IMR-90 (cell line): ENCODE data around the gene PPP1R3D. TPM values are rescaled to one million over a fixed set of nuclear protein-coding genes. Genes with fewer than 3 reads are reported as not detected.

Experiments
- ATAC-seq: fragments of 200-7000 bp; cut with Tn5 transposase; 2 replicates; pipeline ENCODE4 v1.9.1; 2020; ENCODE audit warnings: low read depth, mild to moderate bottlenecking, moderate library complexity
- BruUV-seq: library from RNA; stranded (reverse); fragments of 400-500 nt; replicated peaks from 2 replicates; lab custom pipeline; 2021; lab: Mats Ljungman, UMichigan
- CTCF ChIA-PET: fragments of 300-600 bp; formaldehyde crosslinking; extraction: SDS; loops from one replicate; lab custom pipeline; 2021; ENCODE audit warnings: antibody characterized with exemption; lab: Yijun Ruan, JAX
- POLR2A ChIA-PET: fragments of 300-600 bp; sonication (Branson Sonifier 250); formaldehyde crosslinking; loops from one replicate; lab custom pipeline; 2022; ENCODE audit warnings: antibody characterized with exemption; ENCODE audit not compliant: unreplicated experiment; lab: Charles Lee
- DNase-seq: peaks from one replicate; pipeline ENCODE4 v3.0.0; 2013
- H2AFZ ChIP-seq: replicated peaks from 2 replicates; pipeline ENCODE3; 2013; ENCODE audit warnings: low read length, mild to moderate bottlenecking; ENCODE audit not compliant: poor library complexity
- H2AK5ac ChIP-seq: 2 replicates; pipeline ENCODE4 v1.6.1; 2013; ENCODE audit warnings: low read depth, low read length, inconsistent platforms
- H2AK9ac ChIP-seq: replicated peaks from 2 replicates; pipeline ENCODE3; 2013; ENCODE audit warnings: mild to moderate bottlenecking, low read depth, low read length, moderate library complexity; ENCODE audit not compliant: poor library complexity
- H2BK120ac ChIP-seq: 2 replicates; pipeline ENCODE4 v1.6.1; 2013; ENCODE audit warnings: low read depth, low read length, inconsistent platforms
- H2BK15ac ChIP-seq: 3 replicates; pipeline ENCODE4 v1.6.1; 2013; ENCODE audit warnings: low read depth, low read length, inconsistent platforms
- H2BK20ac ChIP-seq: 2 replicates; pipeline ENCODE4 v1.6.1; 2013; ENCODE audit warnings: low read depth, mild to moderate bottlenecking, inconsistent platforms, low read length, moderate library complexity
- H2BK5ac ChIP-seq: 2 replicates; pipeline ENCODE4 v1.6.1; 2013; ENCODE audit warnings: mild to moderate bottlenecking, low read depth, low read length, inconsistent platforms; ENCODE audit not compliant: poor library complexity, severe bottlenecking
- H3K14ac ChIP-seq: replicated peaks from 2 replicates; pipeline ENCODE4 v1.6.1; 2013; ENCODE audit warnings: low read depth, low read length, inconsistent platforms
- H3K18ac ChIP-seq: 2 replicates; pipeline ENCODE4 v1.6.1; 2013; ENCODE audit warnings: low read depth, low read length, control low read depth
- H3K23ac ChIP-seq: 2 replicates; pipeline ENCODE4 v1.6.1; 2013; ENCODE audit warnings: low read depth, low read length, inconsistent platforms
- H3K27ac ChIP-seq: 2 replicates; pipeline ENCODE4 v1.5.1; 2013; ENCODE audit warnings: mild to moderate bottlenecking, control low read depth, low read length; ENCODE audit not compliant: insufficient read depth
- H3K27me3 ChIP-seq: 2 replicates; pipeline ENCODE4 v1.6.1; 2013; ENCODE audit warnings: low read length; ENCODE audit not compliant: control insufficient read depth, insufficient read depth
- H3K36me3 ChIP-seq: 2 replicates; pipeline ENCODE4 v1.6.1; 2013; ENCODE audit warnings: low read length, mixed read lengths; ENCODE audit not compliant: control insufficient read depth, insufficient read depth
- H3K4ac ChIP-seq: 2 replicates; pipeline ENCODE4 v1.6.1; 2013; ENCODE audit warnings: low read depth, low read length, inconsistent platforms
- H3K4me1 ChIP-seq: 2 replicates; pipeline ENCODE4 v1.6.1; 2013; ENCODE audit warnings: low read length, mixed read lengths; ENCODE audit not compliant: control insufficient read depth, insufficient read depth
- H3K4me2 ChIP-seq: 2 replicates; pipeline ENCODE4 v1.6.1; 2013; ENCODE audit warnings: low read depth, mild to moderate bottlenecking, control low read depth, low read length, moderate library complexity
- H3K4me3 ChIP-seq: 2 replicates; pipeline ENCODE4 v1.5.1; 2013; ENCODE audit warnings: low read depth, mild to moderate bottlenecking, control low read depth, low read length, moderate library complexity; ENCODE audit not compliant: insufficient read depth
- H3K56ac ChIP-seq: 2 replicates; pipeline ENCODE4 v1.6.1; 2013; ENCODE audit warnings: low read length, inconsistent platforms; ENCODE audit not compliant: insufficient read depth; ENCODE audit errors: extremely low read depth
- H3K79me1 ChIP-seq, 2 experiments: 2 replicates each; pipeline ENCODE4 v1.6.1; 2013; ENCODE audit warnings: low read length in 2 of 2, inconsistent platforms in 1 of 2, low read depth in 1 of 2
- H3K9ac ChIP-seq: 2 replicates; pipeline ENCODE4 v1.6.1; 2013; ENCODE audit warnings: low read depth, low read length, control low read depth
- H3K9me1 ChIP-seq: 2 replicates; pipeline ENCODE4 v1.6.1; 2013; ENCODE audit warnings: low read length, inconsistent platforms; ENCODE audit not compliant: insufficient read depth
- H3K9me3 ChIP-seq: 2 replicates; pipeline ENCODE4 v1.6.1; 2013; ENCODE audit warnings: low read length; ENCODE audit not compliant: control insufficient read depth, insufficient read depth
- H4K20me1 ChIP-seq: 2 replicates; pipeline ENCODE4 v1.6.1; 2013; ENCODE audit warnings: low read length, inconsistent platforms; ENCODE audit not compliant: insufficient read depth
- H4K5ac ChIP-seq: 2 replicates; pipeline ENCODE4 v1.6.1; 2013; ENCODE audit warnings: mild to moderate bottlenecking, low read depth, low read length, control low read depth
- H4K8ac ChIP-seq, 2 experiments: 2 replicates each; pipeline ENCODE4 v1.6.1; 2013; ENCODE audit warnings: low read depth in 2 of 2, low read length in 2 of 2, control low read depth in 1 of 2, inconsistent platforms in 1 of 2
- H4K91ac ChIP-seq: 2 replicates; pipeline ENCODE4 v1.6.1; 2013; ENCODE audit warnings: low read depth, low read length, inconsistent platforms; ENCODE audit not compliant: insufficient read depth
- CHD1 ChIP-seq: IDR thresholded peaks from 2 replicates; pipeline ENCODE4 v1.6.1; 2012; ENCODE audit warnings: low read depth, low read length, improper control_type of control experiment
- SMC3 ChIP-seq: fragments of 150-350 bp; IDR thresholded peaks from 2 replicates; pipeline ENCODE4 v1.6.1; 2016; ENCODE audit warnings: low read depth, mild to moderate bottlenecking, antibody characterized with exemption, low read length, moderate library complexity
- WGBS, 2 experiments: methylation state at CpG; one replicate each; pipeline versions ENCODE4 v1.1.5 to v1.1.7; 2013; ENCODE audit warnings: missing lambda C conversion rate in 2 of 2; ENCODE audit not compliant: insufficient read length in 1 of 2; ENCODE audit errors: extremely low coverage in 2 of 2; 5-methylcytosine and 5-hydroxymethylcytosine counted together
- dilution Hi-C: fragments of 300-500 bp; cut with HindIII; formaldehyde crosslinking; loops from one replicate; pipeline ENCODE4 v1.14.3; 2018; ENCODE audit warnings: low sequenced_read_pairs; ENCODE audit not compliant: unreplicated experiment
- in situ Hi-C: fragments of 300-500 bp; cut with MboI; formaldehyde crosslinking; loops from 3 replicates; pipeline ENCODE4 v1.14.3; 2019; ENCODE audit warnings: low sequenced_read_pairs, inconsistent platforms, mixed read lengths
- intact Hi-C: fragments of 100-400 bp; cut with micrococcal nuclease; formaldehyde crosslinking; loops from 2 replicates; pipeline ENCODE4 v1.10.0; 2022
- polyA plus RNA-seq, 3 experiments: library from polyadenylated mRNA; depleted of rRNA; stranded (reverse); fragments of >200 nt; gene quantifications; 2 replicates each; pipeline ENCODE4 v1.2.3, GENCODE V29; 2012; ENCODE audit warnings: low replicate concordance in 1 of 3
- total RNA-seq: library from RNA; depleted of rRNA; stranded (reverse); fragments of >200 nt; gene quantifications from 2 replicates; pipeline ENCODE4 v1.2.3, GENCODE V29; 2012
- TF ChIP-seq, protein P1 (sequence below): fragments of 150-350 bp; IDR thresholded peaks from 2 replicates; pipeline ENCODE4 v1.6.1; 2016; ENCODE audit warnings: low read depth, mild to moderate bottlenecking, low read length, moderate library complexity, borderline replicate concordance

PPP1R3D gene
- total and polyA plus RNA-seq, 2 of the 4 experiments (the other 2 are of a cell fraction): 1.6 to 2.7 TPM

DNA sequence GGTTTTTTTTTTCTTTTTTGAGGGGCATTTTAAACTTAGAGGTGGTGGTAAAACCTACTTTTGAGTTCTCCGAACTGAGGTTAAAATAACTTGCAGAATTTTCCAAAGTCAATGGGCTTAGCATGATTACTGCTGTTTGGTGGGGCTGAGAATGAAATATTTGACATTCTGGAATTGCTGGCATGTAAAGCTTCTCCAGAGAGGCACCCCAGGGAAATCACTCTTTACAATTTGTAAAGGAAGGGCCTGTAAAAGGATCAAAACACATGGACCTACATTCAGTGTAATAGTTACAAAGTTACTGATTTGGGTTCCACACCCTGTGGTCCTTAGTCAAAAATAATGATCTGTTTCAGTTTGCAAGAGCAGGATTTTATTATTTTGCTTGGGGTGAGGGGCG is 5.6 kb upstream of the PPP1R3D start:
- Histone ChIP-seq H3K14ac (no peak overlapping the region), H3K4me3 (no peak overlapping the region), H3K4me1 (peaks cover 2% of the 10 kb centered on the region), H4K8ac (no peak overlapping the region), H2BK120ac (no peak overlapping the region), H3K56ac (no peak overlapping the region), H2AK9ac (no peak overlapping the region), H2BK5ac (no peak overlapping the region), H3K9me1 (no peaks in the 10 kb centered on the region), H3K18ac (no peak overlapping the region), H3K4me2 (peak overlapping the region; percentile 57), H4K5ac (no peak overlapping the region), H4K91ac (no peak overlapping the region), H4K20me1 (no peaks in the 10 kb centered on the region), H3K36me3 (peaks cover 11% of the 10 kb centered on the region), H3K79me1 (peaks cover 0 to 4% of the 10 kb centered on the region in 2 experiments; a peak in 1 of 4 replicates), H3K23ac (no peak overlapping the region), H3K27ac (no peak overlapping the region), H2BK15ac (no peak overlapping the region), H2AFZ (no peak overlapping the region), H3K9ac (peak overlapping the region; percentile 37; the same call in 1 of the 2 replicates), H3K27me3 (no peaks in the 10 kb centered on the region), H3K4ac (no peak overlapping the region), H2AK5ac (no peak overlapping the region), H3K9me3 (no peaks in the 10 kb centered on the region), H2BK20ac (no peak overlapping the region)
- ATAC-seq (peak; percentile 42), DNase-seq (no peak)
- TF ChIP-seq SMC3: no peak
- TF ChIP-seq CHD1: no peak
- TF ChIP-seq, protein P1, sequence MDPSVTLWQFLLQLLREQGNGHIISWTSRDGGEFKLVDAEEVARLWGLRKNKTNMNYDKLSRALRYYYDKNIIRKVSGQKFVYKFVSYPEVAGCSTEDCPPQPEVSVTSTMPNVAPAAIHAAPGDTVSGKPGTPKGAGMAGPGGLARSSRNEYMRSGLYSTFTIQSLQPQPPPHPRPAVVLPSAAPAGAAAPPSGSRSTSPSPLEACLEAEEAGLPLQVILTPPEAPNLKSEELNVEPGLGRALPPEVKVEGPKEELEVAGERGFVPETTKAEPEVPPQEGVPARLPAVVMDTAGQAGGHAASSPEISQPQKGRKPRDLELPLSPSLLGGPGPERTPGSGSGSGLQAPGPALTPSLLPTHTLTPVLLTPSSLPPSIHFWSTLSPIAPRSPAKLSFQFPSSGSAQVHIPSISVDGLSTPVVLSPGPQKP: no peak
- WGBS, 2 experiments: no CpG with 5 or more reads among the region's 2 CpGs
- POLR2A ChIA-PET: no interaction called here
- no TSS peak for BruUV-seq
- in situ Hi-C loops: no loop called here
- dilution Hi-C loops: no loop called here
- CTCF ChIA-PET: interaction anchor here (0.6 kb wide), 1 partner anchor 261 kb away, joined by 4 read pairs; no protein-coding TSS in a partner anchor
- intact Hi-C loops: loop anchor here (5.0 to 10.0 kb wide), 3 partner anchors 371 to 1239 kb away; no protein-coding TSS in a partner anchor
